ENCODE measurements around the gene SETD7. TPM values are rescaled to one million over a fixed set of nuclear protein-coding genes. Genes with fewer than 3 reads are reported as not detected.

The SETD7 gene
- total and polyA plus RNA-seq, 2 of the 8 experiments (the other 6 are each of a cell fraction or from before 2014, with no cell fraction given), result 1.5 to 4.6 TPM

DNA sequence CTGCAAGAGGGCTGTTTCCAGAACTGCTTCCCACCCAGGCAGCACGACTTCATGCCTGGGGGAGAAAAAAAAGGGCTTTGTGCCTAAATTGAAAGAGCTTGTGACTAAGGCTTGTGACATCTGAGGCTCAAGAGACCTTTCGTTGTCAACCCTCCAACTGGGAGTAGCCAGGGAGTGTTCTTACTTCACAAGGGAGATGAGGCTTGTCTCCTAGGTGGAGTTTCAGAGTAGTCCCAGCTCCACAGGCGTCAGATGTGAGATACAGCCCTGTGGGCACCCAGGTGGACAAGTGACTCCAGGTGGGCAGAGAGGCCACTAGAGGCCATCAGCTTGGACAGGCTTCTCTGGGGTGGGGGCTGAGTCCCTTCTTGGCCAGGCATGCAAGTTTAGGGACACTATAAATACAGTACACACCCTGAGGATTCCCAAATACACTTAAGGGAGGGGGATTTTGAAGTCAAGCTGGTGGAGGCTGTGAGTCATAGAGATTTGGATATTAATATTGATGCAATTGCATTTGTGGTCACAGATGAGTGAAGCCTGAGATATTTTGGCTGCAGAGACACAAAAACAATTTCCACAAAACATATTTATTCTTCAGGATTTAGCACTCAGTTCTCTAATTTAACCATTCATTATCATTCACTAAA lies 40.1 kb upstream of the SETD7 start:
- Histone ChIP-seq H4K8ac (ENCODE audit: extremely low read depth, insufficient read depth, low read length) (no peak overlapping the region), H3K23me2 (ENCODE audit: low read depth, low read length) (no peaks in the 10 kb centered on the region), H3K9me3 (ENCODE audit: insufficient read depth in 2 of 2, low read depth in 1 of 2, low read length in 1 of 2) (no peaks in the 10 kb centered on the region), H3K4me2 (ENCODE audit: insufficient read depth in 1 of 2, low read depth in 2 of 2, low read length in 2 of 2) (no peak overlapping the region), H4K20me1 (replicated peaks in 1 of 2; ENCODE audit: control insufficient read depth in 1 of 2, insufficient read depth in 2 of 2, low read length in 2 of 2) (no peaks in the 10 kb centered on the region), H3K9ac (replicated peaks in 1 of 4; ENCODE audit: extremely low read depth in 1 of 4, low read depth in 3 of 4, low read length in 3 of 4) (no peak overlapping the region), H3K14ac (ENCODE audit: insufficient read length) (no peak overlapping the region), H3K27ac (ENCODE audit: low read depth, low read length) (no peak overlapping the region), H4K5ac (ENCODE audit: insufficient read length, low read depth, low read length) (no peak overlapping the region), H3K4ac (replicated peaks; ENCODE audit: insufficient read length, low read depth, low read length) (no peak overlapping the region), H4K91ac (replicated peaks; ENCODE audit: insufficient read length, low read length) (no peak overlapping the region), H2BK15ac (ENCODE audit: low read length) (no peak overlapping the region), H2AK5ac (ENCODE audit: low read depth, low read length) (no peak overlapping the region), H3K18ac (ENCODE audit: extremely low read depth, low read length) (no peak overlapping the region), H3K27me3 (replicated peaks in 1 of 4; ENCODE audit: control insufficient read depth in 3 of 4, extremely low read depth in 1 of 4, insufficient read depth in 3 of 4, low read length in 3 of 4) (no peaks in the 10 kb centered on the region; a peak in 1 of 7 replicates), H2BK120ac (replicated peaks; ENCODE audit: low read depth, low read length) (no peak overlapping the region), H3K79me1 (ENCODE audit: low read depth, low read length) (no peaks in the 10 kb centered on the region), H2BK5ac (ENCODE audit: low read depth, low read length) (no peak overlapping the region), H3K56ac (replicated peaks; ENCODE audit: insufficient read length, low read depth, low read length) (no peak overlapping the region), H3K79me2 (ENCODE audit: control insufficient read depth in 1 of 2, insufficient read depth in 2 of 2, low read length in 2 of 2) (no peaks in the 10 kb centered on the region), H3K4me3 (ENCODE audit: extremely low read depth in 1 of 4, insufficient read depth in 2 of 4, low read depth in 3 of 4, low read length in 4 of 4) (no peak overlapping the region), H3K36me3 (ENCODE audit: control insufficient read depth in 2 of 4, insufficient read depth in 4 of 4, low read length in 3 of 4) (no peaks in the 10 kb centered on the region), H3K23ac (ENCODE audit: insufficient read length) (no peak overlapping the region), H2BK20ac (ENCODE audit: low read length) (no peak overlapping the region), H2AFZ (ENCODE audit: low read length) (no peak overlapping the region), H2BK12ac (ENCODE audit: low read depth, low read length) (no peak overlapping the region), H3K4me1 (replicated peaks in 1 of 4; ENCODE audit: control insufficient read depth in 3 of 4, insufficient read depth in 4 of 4, low read length in 3 of 4) (no peaks in the 10 kb centered on the region)
- ChIA-PET CTCF (ENCODE audit: partially characterized antibody) (interaction anchor here (0.6 to 13.0 kb wide), 12 partner anchors 8 to 532 kb away, joined by 3 to 318 read pairs (median 3); no protein-coding TSS in a partner anchor), POLR2A (ENCODE audit: partially characterized antibody) (no interaction called here)
- no peak for DNase-seq (ENCODE audit: low read depth in 1 of 2, low spot score in 2 of 2)
- FAIRE-seq, result no peak
- TF ChIP-seq, protein P1, sequence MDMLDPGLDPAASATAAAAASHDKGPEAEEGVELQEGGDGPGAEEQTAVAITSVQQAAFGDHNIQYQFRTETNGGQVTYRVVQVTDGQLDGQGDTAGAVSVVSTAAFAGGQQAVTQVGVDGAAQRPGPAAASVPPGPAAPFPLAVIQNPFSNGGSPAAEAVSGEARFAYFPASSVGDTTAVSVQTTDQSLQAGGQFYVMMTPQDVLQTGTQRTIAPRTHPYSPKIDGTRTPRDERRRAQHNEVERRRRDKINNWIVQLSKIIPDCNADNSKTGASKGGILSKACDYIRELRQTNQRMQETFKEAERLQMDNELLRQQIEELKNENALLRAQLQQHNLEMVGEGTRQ (IDR thresholded peaks at IDR 0.05; ENCODE audit: low read length), result no peak
- TF ChIP-seq EP300 (IDR thresholded peaks at IDR 0.05; ENCODE audit: borderline replicate concordance in 1 of 2, low read depth in 2 of 2, low read length in 2 of 2), result no peak
- TF ChIP-seq CEBPB (IDR thresholded peaks at IDR 0.05; ENCODE audit: low read depth, low read length), result no peak
- no peak for TF ChIP-seq SUZ12 (IDR thresholded peaks at IDR 0.05; ENCODE audit: low read length)
- TF ChIP-seq JUND (IDR thresholded peaks at IDR 0.05; ENCODE audit: low read length), result no peak
- TF ChIP-seq POLR2A (IDR thresholded peaks at IDR 0.05; ENCODE audit: control extremely low read depth in 1 of 2, low read depth in 2 of 2, low read length in 2 of 2), result no peak
- TF ChIP-seq NANOG (IDR thresholded peaks at IDR 0.05; ENCODE audit: insufficient read depth, low read depth, low read length, poor library complexity, severe bottlenecking), result no peak
- TF ChIP-seq GABPA (IDR thresholded peaks at IDR 0.05; ENCODE audit: borderline replicate concordance, insufficient read depth, low read length), result no peak
- no peak for TF ChIP-seq RNF2 (IDR thresholded peaks at IDR 0.05; ENCODE audit: borderline replicate concordance, low read depth, low read length, missing control alignments, poor library complexity, severe bottlenecking)
- no peak for TF ChIP-seq POU5F1 (IDR thresholded peaks at IDR 0.05; ENCODE audit: low read depth, low read length)
- TF ChIP-seq KDM5A (IDR thresholded peaks at IDR 0.05; ENCODE audit: low read length), result no peak
- no peak for TF ChIP-seq RXRA (IDR thresholded peaks at IDR 0.05; ENCODE audit: insufficient read depth, low read depth, low read length)
- 83% methylated on average over 3 of the region's 3 CpGs; no CpG with 5 or more reads in 1 of the 2 experiments for WGBS, 2 experiments (ENCODE audit: extremely low coverage in 1 of 2, insufficient coverage in 1 of 2, insufficient read length in 1 of 2, insufficient replicate concordance in 2 of 2, low coverage in 1 of 2, low lambda C conversion rate in 2 of 2, missing lambda C conversion rate in 1 of 2)

All from H1 (cell line).